Measurements from ENCODE around the gene RSRP1. TPM values are rescaled to one million over a fixed set of nuclear protein-coding genes. Genes with fewer than 3 reads are reported as not detected.
A peak's percentile ranks its signal among the peaks of the same experiment; 100 is the strongest.
"Not testable (repeated sequence)": the region's sequence is repeated elsewhere in the genome, so short reads cannot be mapped to it uniquely, and the experiment has no call there.

Gene RSRP1
- total RNA-seq, 4 donors from 2014 or later, result 70.9 to 148 (median 110) TPM

- no peak for TF ChIP-seq POLR2A (IDR thresholded peaks at IDR 0.05)
- TF ChIP-seq CTCF (IDR thresholded peaks at IDR 0.05), result no peak
- H3K4me3 ChIP-seq (ENCODE audit: low read depth, poor library complexity, severe bottlenecking), result no peak overlapping the region
- no peak for DNase-seq (ENCODE audit: low spot score in 2 of 2)
- intact Hi-C loops (cut with DNase I; ENCODE audit: low total_unique reads), result loop anchor here (5.0 kb wide), 1 partner anchor 1032 kb away; no protein-coding TSS in a partner anchor
- WGBS, 2 donors, result 76 to 79% methylated on average over 5 of the region's 5 CpGs
Observed at GRCh38 chr1:25245393-25245792, 1.9 kb downstream of the RSRP1 start.

GRCh38 chr1:25243907-25244306 lies 3.3 kb downstream of the RSRP1 start:
- 44 to 51% methylated on average over 6 of the region's 6 CpGs for WGBS, 2 donors
- DNase-seq (ENCODE audit: low spot score in 2 of 2), result no peak
- intact Hi-C loops (cut with DNase I; ENCODE audit: low total_unique reads), result no loop called here

GRCh38 chr1:25239681-25240541 lies 7.3 kb downstream of the RSRP1 start:
- peak; percentile 91 to 98 for DNase-seq (ENCODE audit: low spot score in 2 of 2)
- H3K4me3 ChIP-seq (ENCODE audit: low read depth, poor library complexity, severe bottlenecking), result peak overlapping the region; percentile 4
- intact Hi-C loops (cut with DNase I; ENCODE audit: low total_unique reads), result loop anchor here (10.0 kb wide), 1 partner anchor 565 kb away; the partner anchor contains the start of gene SELENON
- WGBS, 2 donors, result 0 to 4% methylated on average over 37 to 41 of the region's 41 CpGs
- no peak for TF ChIP-seq POLR2A (IDR thresholded peaks at IDR 0.05)
- peak in 1 of 3 donors; percentile 56 for TF ChIP-seq CTCF (IDR thresholded peaks at IDR 0.05)

More at GRCh38 chr1:25243907-25244306, 3.3 kb downstream of the RSRP1 start:
- H3K4me3 ChIP-seq (ENCODE audit: low read depth, poor library complexity, severe bottlenecking), result no peak overlapping the region
- TF ChIP-seq CTCF (IDR thresholded peaks at IDR 0.05), result no peak
- TF ChIP-seq POLR2A (IDR thresholded peaks at IDR 0.05), result no peak

GRCh38 chr1:25238046-25238445 lies 9.2 kb downstream of the RSRP1 start:
- WGBS, 2 donors, result 88 to 94% methylated on average over 11 of the region's 11 CpGs
- no peak for TF ChIP-seq CTCF (IDR thresholded peaks at IDR 0.05)
- TF ChIP-seq POLR2A (IDR thresholded peaks at IDR 0.05), result no peak
- H3K4me3 ChIP-seq (ENCODE audit: low read depth, poor library complexity, severe bottlenecking), result no peak overlapping the region
- intact Hi-C loops (cut with DNase I; ENCODE audit: low total_unique reads), result loop anchor here (10.0 kb wide), 1 partner anchor 567 kb away; the partner anchor contains the start of gene SELENON
- peak in 1 of 2 donors; percentile 67 for DNase-seq (ENCODE audit: low spot score in 2 of 2)

- intact Hi-C loops (cut with DNase I; ENCODE audit: low total_unique reads), result loop anchor here (10.0 kb wide), 1 partner anchor 569 kb away; the partner anchor contains the start of gene SELENON
- WGBS, 2 donors, result 90 to 93% methylated on average over 7 of the region's 7 CpGs
- DNase-seq (ENCODE audit: low spot score in 2 of 2), result peak in 1 of 2 donors; percentile 61
- H3K4me3 ChIP-seq (ENCODE audit: low read depth, poor library complexity, severe bottlenecking), result not testable (repeated sequence)
Observed at GRCh38 chr1:25236261-25236660, 11.0 kb downstream of the RSRP1 start.

- WGBS, 2 donors, result 95 to 97% methylated on average over 10 of the region's 10 CpGs
- peak in 1 of 2 donors; percentile 70 for DNase-seq (ENCODE audit: low spot score in 2 of 2)
- intact Hi-C loops (cut with DNase I; ENCODE audit: low total_unique reads), result loop anchor here (10.0 kb wide), 1 partner anchor 569 kb away; the partner anchor contains the start of gene SELENON
- H3K4me3 ChIP-seq (ENCODE audit: low read depth, poor library complexity, severe bottlenecking), result not testable (repeated sequence)
Observed at GRCh38 chr1:25235411-25235810, 11.8 kb downstream of the RSRP1 start.

Measured in lower leg skin (tissue), 4 donors.